HepG2 (cell line): ENCODE results near the gene SETD2. TPM values are rescaled to one million over a fixed set of nuclear protein-coding genes. Genes with fewer than 3 reads are reported as not detected.

Experiments
- CREM ChIP-seq, 2 experiments: sonication (generic) in 1 of 2; formaldehyde crosslinking in 1 of 2; IDR thresholded peaks; 2 replicates each; pipeline versions ENCODE4 v1.4.0 to v1.6.1; 2016 to 2020; ENCODE audit warnings: antibody characterized with exemption in 1 of 2, mild to moderate bottlenecking in 1 of 2, missing genetic modification reagents in 1 of 2
- FLYWCH1 ChIP-seq: sonication (generic); formaldehyde crosslinking; IDR thresholded peaks from 2 replicates; pipeline ENCODE4 v1.8.1; 2023; ENCODE audit warnings: mild to moderate bottlenecking, missing genetic modification reagents
- KDM5B ChIP-seq: sonication (generic); formaldehyde crosslinking; IDR thresholded peaks from 2 replicates; pipeline ENCODE4 v1.4.0; 2020; ENCODE audit warnings: missing genetic modification reagents, mild to moderate bottlenecking, borderline replicate concordance
- KLF11 ChIP-seq: IDR thresholded peaks from 2 replicates; pipeline ENCODE4 v1.6.1; 2016; ENCODE audit warnings: missing compliant biosample characterization
- KLF9 ChIP-seq: IDR thresholded peaks from 2 replicates; pipeline ENCODE4 v1.6.1; 2016; ENCODE audit warnings: low read depth
- LCORL ChIP-seq, 2 experiments: fragments of 450-650 bp in 1 of 2; sonication (generic) in 1 of 2; formaldehyde crosslinking in 1 of 2; IDR thresholded peaks; 2 replicates each; pipeline versions ENCODE4 v1.5.0 to v1.6.1; 2017 to 2020; ENCODE audit warnings: antibody characterized with exemption in 1 of 2, missing genetic modification reagents in 1 of 2
- MED1 ChIP-seq: sonication (generic); formaldehyde crosslinking; IDR thresholded peaks from 2 replicates; pipeline ENCODE4 v1.4.0; 2020; ENCODE audit warnings: missing genetic modification reagents
- MIER3 ChIP-seq: IDR thresholded peaks from 2 replicates; pipeline ENCODE4 v1.6.1; 2016; ENCODE audit warnings: missing compliant biosample characterization, borderline replicate concordance
- PRPF4 ChIP-seq: fragments of 200-400 bp; formaldehyde crosslinking; IDR thresholded peaks from 2 replicates; pipeline ENCODE4 v1.6.1; 2016; ENCODE audit warnings: low read length, low read depth; ENCODE audit not compliant: poor library complexity, severe bottlenecking
- SMYD3 ChIP-seq: sonication (generic); formaldehyde crosslinking; IDR thresholded peaks from 2 replicates; pipeline ENCODE4 v1.8.1; 2023; ENCODE audit warnings: mild to moderate bottlenecking, missing genetic modification reagents
- ZFP1 ChIP-seq: IDR thresholded peaks from 2 replicates; pipeline ENCODE4 v1.6.1; 2016
- ZFY ChIP-seq: sonication (generic); formaldehyde crosslinking; IDR thresholded peaks from 2 replicates; pipeline ENCODE4 v1.4.0; 2020; ENCODE audit warnings: missing genetic modification reagents
- ZMYM2 ChIP-seq: sonication (generic); formaldehyde crosslinking; IDR thresholded peaks from 2 replicates; pipeline ENCODE4 v1.8.0; 2022; ENCODE audit warnings: mild to moderate bottlenecking, missing genetic modification reagents
- ZNF138 ChIP-seq: sonication (generic); formaldehyde crosslinking; IDR thresholded peaks from 2 replicates; pipeline ENCODE4 v1.5.0; 2020; ENCODE audit warnings: mild to moderate bottlenecking, low read depth, missing genetic modification reagents
- ZNF253 ChIP-seq: sonication (generic); formaldehyde crosslinking; IDR thresholded peaks from 2 replicates; pipeline ENCODE4 v1.8.0; 2022; ENCODE audit warnings: mild to moderate bottlenecking, missing genetic modification reagents, borderline replicate concordance
- ZNF446 ChIP-seq: sonication (generic); formaldehyde crosslinking; IDR thresholded peaks from 2 replicates; pipeline ENCODE4 v1.5.0; 2020; ENCODE audit warnings: mild to moderate bottlenecking, missing genetic modification reagents
- ZNF468 ChIP-seq: sonication (generic); formaldehyde crosslinking; IDR thresholded peaks from 2 replicates; pipeline ENCODE4 v1.8.0; 2022; ENCODE audit warnings: mild to moderate bottlenecking, moderate library complexity, missing genetic modification reagents
- ZNF564 ChIP-seq: sonication (generic); formaldehyde crosslinking; IDR thresholded peaks from 2 replicates; pipeline ENCODE4 v1.8.1; 2023; ENCODE audit warnings: mild to moderate bottlenecking, missing genetic modification reagents
- ZNF614 ChIP-seq: IDR thresholded peaks from 2 replicates; pipeline ENCODE4 v1.6.1; 2018; ENCODE audit warnings: missing biosample characterization, missing genetic modification reagents, inconsistent platforms, borderline replicate concordance
- ZNF691 ChIP-seq: sonication (generic); formaldehyde crosslinking; IDR thresholded peaks from 2 replicates; pipeline ENCODE4 v1.4.0; 2020; ENCODE audit warnings: missing genetic modification reagents, low read depth, mild to moderate bottlenecking, borderline replicate concordance
- ZNF788 ChIP-seq: sonication (generic); formaldehyde crosslinking; IDR thresholded peaks from 2 replicates; pipeline ENCODE4 v1.5.0; 2020; ENCODE audit warnings: mild to moderate bottlenecking, missing genetic modification reagents, borderline replicate concordance
- ZUFSP ChIP-seq: sonication (generic); formaldehyde crosslinking; IDR thresholded peaks from 2 replicates; pipeline ENCODE4 v1.9.0; 2021; ENCODE audit warnings: missing genetic modification reagents, mild to moderate bottlenecking, borderline replicate concordance
- polyA plus RNA-seq, 8 experiments: library from polyadenylated mRNA; depleted of rRNA in 3 of 8; stranded (reverse) in 7 of 8; unstranded in 1 of 8; fragments of >200 nt; fragmentation: Illumina TruSeq in 4 of 8; extraction: Trizol in 4 of 8; gene quantifications; 2 replicates each; pipeline versions ENCODE4 v1.2.1 to v1.2.3, GENCODE V29; 2011 to 2016; ENCODE audit warnings: low read depth in 4 of 8, missing spikeins in 1 of 8, mixed read lengths in 1 of 8; ENCODE audit not compliant: insufficient read depth in 1 of 8
- total RNA-seq, 5 experiments: library from RNA; depleted of rRNA; stranded (reverse); fragments of >200 nt; fragmentation: Illumina TruSeq; extraction: Trizol; gene quantifications; 2 replicates each; pipeline ENCODE4 v1.2.3, GENCODE V29; 2016; ENCODE audit warnings: low read depth in 1 of 5
- TF ChIP-seq, protein P1 (sequence below): sonication (generic); formaldehyde crosslinking; IDR thresholded peaks from 2 replicates; pipeline ENCODE4 v1.5.0; 2020; ENCODE audit warnings: missing genetic modification reagents
- TF ChIP-seq, protein P2 (sequence below): sonication (generic); formaldehyde crosslinking; IDR thresholded peaks from 2 replicates; pipeline ENCODE4 v1.5.1; 2020; ENCODE audit warnings: missing genetic modification reagents, mild to moderate bottlenecking, borderline replicate concordance

Gene SETD2
- total and polyA plus RNA-seq, 2 of the 13 experiments (the other 11 are each of a cell fraction or from before 2014, with no cell fraction given) = 14.2 to 24.2 TPM

DNA sequence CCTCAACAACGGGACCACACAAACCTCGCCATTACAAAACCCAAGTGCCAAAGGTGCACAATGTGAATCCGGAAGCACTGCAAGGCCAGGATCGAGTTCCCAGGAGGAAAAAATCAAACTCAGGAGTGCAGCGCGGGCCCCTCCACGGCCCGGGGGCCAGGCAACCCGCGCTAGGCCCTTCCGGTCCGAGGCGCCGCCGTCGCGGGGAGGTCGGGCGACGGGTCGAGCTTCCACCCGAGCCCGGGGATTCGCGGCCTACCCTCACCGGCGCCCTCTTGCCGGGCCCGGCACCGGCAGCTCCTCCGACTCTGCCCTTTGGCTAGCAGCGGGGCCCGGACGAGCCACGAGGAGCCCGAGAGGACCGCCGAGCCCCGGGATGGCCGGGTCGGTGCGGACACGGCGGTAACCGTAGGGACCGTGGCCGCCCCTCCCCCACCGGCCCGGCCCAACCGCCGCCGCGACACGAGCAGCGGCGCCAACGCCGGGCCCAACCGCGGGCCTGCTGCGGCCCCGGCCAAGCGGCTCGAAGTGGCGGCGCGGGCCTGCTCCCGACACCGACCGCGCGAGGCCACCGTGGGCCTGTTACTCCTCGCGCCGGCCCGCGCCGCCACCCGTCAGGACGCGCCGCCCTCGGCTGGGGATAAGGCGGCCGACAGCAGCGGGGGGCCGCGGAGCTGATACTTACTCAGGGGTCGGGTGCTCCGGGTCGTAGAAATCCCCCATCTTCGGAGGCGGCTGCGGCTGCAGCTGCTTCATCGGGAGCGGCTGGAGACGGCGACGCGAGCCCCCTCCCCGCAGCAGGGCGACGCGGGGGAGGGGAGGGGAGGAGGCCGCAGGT, 525 bp downstream of the SETD2 start (continued):
- TF ChIP-seq ZMYM2 (CRISPR knock-in tag) (no peak), SMYD3 (CRISPR knock-in tag) (no peak), ZNF468 (CRISPR knock-in tag) (no peak), FLYWCH1 (CRISPR knock-in tag) (no peak), ZFY (CRISPR knock-in tag) (peak; percentile 99), LCORL (IDR thresholded peaks at IDR 0.05) (no peak; the same call in 1 of the 2 replicates), LCORL (CRISPR knock-in tag; IDR thresholded peaks at IDR 0.05) (no peak), ZNF138 (CRISPR knock-in tag) (no peak), ZUFSP (CRISPR knock-in tag) (no peak), MIER3 (no peak), ZFP1 (CRISPR knock-in tag) (no peak), ZNF691 (CRISPR knock-in tag) (no peak), ZNF253 (0 out of 2 replicates have a peak, but pooled peaks have one; percentile 26), KDM5B (CRISPR knock-in tag) (no peak), KLF9 (CRISPR knock-in tag) (no peak), PRPF4 (no peak), KLF11 (CRISPR knock-in tag) (no peak), CREM (IDR thresholded peaks at IDR 0.05) (no peak), CREM (CRISPR knock-in tag; IDR thresholded peaks at IDR 0.05) (no peak), ZNF446 (CRISPR knock-in tag) (peak; percentile 86; the same call in 1 of the 2 replicates), ZNF788 (CRISPR knock-in tag) (peak; percentile 38; the same call in 1 of the 2 replicates), ZNF614 (no peak), ZNF564 (0 out of 2 replicates have a peak, but pooled peaks have one; percentile 73), MED1 (CRISPR knock-in tag) (no peak; the same call in 1 of the 2 replicates)
- TF ChIP-seq, protein P1, sequence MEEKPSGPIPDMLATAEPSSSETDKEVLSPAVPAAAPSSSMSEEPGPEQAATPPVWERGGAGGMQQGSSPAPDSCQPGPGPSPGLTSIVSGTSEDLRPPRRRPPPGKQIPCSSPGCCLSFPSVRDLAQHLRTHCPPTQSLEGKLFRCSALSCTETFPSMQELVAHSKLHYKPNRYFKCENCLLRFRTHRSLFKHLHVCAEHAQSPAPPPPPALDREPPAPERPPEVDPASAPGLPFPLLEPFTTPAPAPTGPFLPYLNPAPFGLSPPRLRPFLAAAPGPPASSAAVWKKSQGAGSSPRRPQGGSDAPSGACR (CRISPR knock-in tag) = no peak
- TF ChIP-seq, protein P2, sequence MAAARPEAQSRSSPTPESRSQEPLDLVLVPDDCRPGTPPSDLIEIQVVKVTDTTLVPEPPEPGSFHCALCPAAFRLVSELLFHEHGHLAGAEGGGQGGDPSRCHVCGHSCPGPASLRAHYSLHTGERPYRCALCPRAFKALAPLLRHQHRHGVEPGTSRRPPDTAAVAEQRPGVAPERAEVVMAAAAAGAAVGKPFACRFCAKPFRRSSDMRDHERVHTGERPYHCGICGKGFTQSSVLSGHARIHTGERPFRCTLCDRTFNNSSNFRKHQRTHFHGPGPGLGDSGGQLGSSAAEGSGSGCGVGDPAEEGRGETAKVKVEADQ (CRISPR knock-in tag) = peak; percentile 51; the same call in 1 of the 2 replicates
